Calu3 (cell line): ENCODE data around the gene RAB3IP. TPM values are rescaled to one million over a fixed set of nuclear protein-coding genes. Genes with fewer than 3 reads are reported as not detected.
"Not testable (repeated sequence)": the region's sequence is repeated elsewhere in the genome, so short reads cannot be mapped to it uniquely, and the experiment has no call there.

Experiments
- BruUV-seq: library from RNA; stranded (reverse); fragments of 400-500 nt; replicated peaks from 2 replicates; lab custom pipeline; 2021; lab: Mats Ljungman, UMichigan
- CTCF ChIA-PET: fragments of 300-600 bp; sonication (Branson Sonifier 250); formaldehyde crosslinking; loops from one replicate; lab custom pipeline; 2022; ENCODE audit warnings: antibody characterized with exemption; lab: Charles Lee
- DNase-seq: peaks from one replicate; pipeline ENCODE4 v3.0.0; 2022
- H3K27ac Mint-ChIP-seq: one replicate; pipeline ENCODE4 v1.8.0; 2022; ENCODE audit warnings: mixed read lengths; ENCODE audit not compliant: unreplicated experiment
- H3K27me3 Mint-ChIP-seq: one replicate; pipeline ENCODE4 v1.8.0; 2022; ENCODE audit warnings: mixed read lengths; ENCODE audit not compliant: unreplicated experiment
- H3K36me3 Mint-ChIP-seq: one replicate; pipeline ENCODE4 v1.8.0; 2022; ENCODE audit warnings: mild to moderate bottlenecking, moderate library complexity, mixed read lengths; ENCODE audit not compliant: insufficient read depth, unreplicated experiment
- H3K4me1 Mint-ChIP-seq: one replicate; pipeline ENCODE4 v1.8.0; 2022; ENCODE audit warnings: mild to moderate bottlenecking, low read depth, mixed read lengths; ENCODE audit not compliant: unreplicated experiment
- H3K4me3 Mint-ChIP-seq: one replicate; pipeline ENCODE4 v1.8.0; 2022; ENCODE audit warnings: mild to moderate bottlenecking, low read depth, moderate library complexity, mixed read lengths; ENCODE audit not compliant: unreplicated experiment
- H3K9me3 Mint-ChIP-seq: one replicate; pipeline ENCODE4 v1.8.0; 2022; ENCODE audit warnings: low read depth, mixed read lengths; ENCODE audit not compliant: unreplicated experiment
- intact Hi-C: fragments of 100-400 bp; cut with micrococcal nuclease; formaldehyde crosslinking; loops from one replicate; pipeline ENCODE4 v1.10.0; 2022; ENCODE audit not compliant: unreplicated experiment
- total RNA-seq: library from RNA; stranded (reverse); gene quantifications from 2 replicates; pipeline ENCODE4 v1.2.3, GENCODE V29; 2022
- TF ChIP-seq, protein P1 (sequence below): fragments of 200-600 bp; IDR thresholded peaks from one replicate; pipeline ENCODE4 v1.8.0; 2022; ENCODE audit warnings: antibody characterized with exemption; ENCODE audit not compliant: unreplicated experiment

Gene RAB3IP
- total RNA-seq, 1 experiment from 2014 or later, result 101 TPM

DNA sequence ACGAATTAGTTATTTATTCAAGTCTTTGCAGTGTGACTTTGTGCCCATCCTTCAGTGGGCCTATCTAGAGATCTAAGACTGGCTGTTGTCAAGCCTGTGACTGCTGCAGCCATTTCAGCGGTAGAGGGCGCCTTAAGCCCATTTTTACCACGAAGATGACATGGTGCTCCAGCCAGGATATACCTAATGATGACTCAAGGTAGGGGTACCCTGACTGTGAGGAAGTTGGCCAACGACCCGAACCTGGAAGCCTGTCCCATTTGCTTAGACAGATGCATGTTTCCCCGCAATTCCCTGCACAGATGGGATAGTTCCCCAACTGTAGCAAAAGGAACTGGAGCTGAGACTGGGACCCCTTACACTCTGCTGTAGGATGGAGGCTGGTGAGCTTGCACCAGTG, 41.3 kb downstream of the RAB3IP start:
- Mint-ChIP-seq H3K9me3 (no peaks in the 10 kb centered on the region), H3K4me1 (peaks cover 43% of the 10 kb centered on the region), H3K4me3 (no peak overlapping the region), H3K27ac (no peak overlapping the region), H3K36me3 (peaks cover 6% of the 10 kb centered on the region), H3K27me3 (no peaks in the 10 kb centered on the region)
- CTCF ChIA-PET, result interaction anchor here (0.6 to 1.3 kb wide), 4 partner anchors 20 to 657 kb away, joined by 3 to 4 read pairs (median 4); no protein-coding TSS in a partner anchor
- no TSS peak for BruUV-seq
- intact Hi-C loops, result loop anchor here (5.0 kb wide), 1 partner anchor 97 kb away; no protein-coding TSS in a partner anchor
- TF ChIP-seq, protein P1, sequence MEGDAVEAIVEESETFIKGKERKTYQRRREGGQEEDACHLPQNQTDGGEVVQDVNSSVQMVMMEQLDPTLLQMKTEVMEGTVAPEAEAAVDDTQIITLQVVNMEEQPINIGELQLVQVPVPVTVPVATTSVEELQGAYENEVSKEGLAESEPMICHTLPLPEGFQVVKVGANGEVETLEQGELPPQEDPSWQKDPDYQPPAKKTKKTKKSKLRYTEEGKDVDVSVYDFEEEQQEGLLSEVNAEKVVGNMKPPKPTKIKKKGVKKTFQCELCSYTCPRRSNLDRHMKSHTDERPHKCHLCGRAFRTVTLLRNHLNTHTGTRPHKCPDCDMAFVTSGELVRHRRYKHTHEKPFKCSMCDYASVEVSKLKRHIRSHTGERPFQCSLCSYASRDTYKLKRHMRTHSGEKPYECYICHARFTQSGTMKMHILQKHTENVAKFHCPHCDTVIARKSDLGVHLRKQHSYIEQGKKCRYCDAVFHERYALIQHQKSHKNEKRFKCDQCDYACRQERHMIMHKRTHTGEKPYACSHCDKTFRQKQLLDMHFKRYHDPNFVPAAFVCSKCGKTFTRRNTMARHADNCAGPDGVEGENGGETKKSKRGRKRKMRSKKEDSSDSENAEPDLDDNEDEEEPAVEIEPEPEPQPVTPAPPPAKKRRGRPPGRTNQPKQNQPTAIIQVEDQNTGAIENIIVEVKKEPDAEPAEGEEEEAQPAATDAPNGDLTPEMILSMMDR, result peak; percentile 74
- peak; percentile 74 for DNase-seq

DNA sequence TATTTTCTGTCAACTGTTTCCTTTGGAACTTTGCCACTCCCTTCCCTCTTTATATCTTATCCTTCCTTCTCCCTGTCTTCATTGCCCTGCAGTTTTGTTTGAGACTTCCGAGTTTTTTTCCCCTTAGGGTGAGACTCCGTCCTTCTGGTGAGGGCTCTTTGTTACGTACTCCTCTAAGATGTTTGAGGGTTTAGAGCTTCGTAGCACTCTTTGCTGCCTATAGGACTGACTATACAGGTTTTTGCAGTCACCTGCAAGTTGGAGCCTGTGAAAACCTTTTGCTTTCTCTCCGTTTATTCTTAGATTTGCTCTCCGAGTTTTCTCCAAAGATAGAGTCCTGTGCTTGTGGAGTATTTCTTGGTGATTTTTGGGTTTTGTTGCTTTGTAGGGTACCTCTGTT, 44.7 kb downstream of the RAB3IP start:
- H3K27ac Mint-ChIP-seq, result peak overlapping the region; percentile 10
- H3K4me3 Mint-ChIP-seq, result no peak overlapping the region
- no peak for DNase-seq
- H3K4me1 Mint-ChIP-seq, result peaks cover 43% of the 10 kb centered on the region
- CTCF ChIA-PET, result no interaction called here
- no TSS peak for BruUV-seq
- H3K27me3 Mint-ChIP-seq, result no peaks in the 10 kb centered on the region
- H3K9me3 Mint-ChIP-seq, result no peaks in the 10 kb centered on the region
- intact Hi-C loops, result loop anchor here (5.0 kb wide), 1 partner anchor 94 kb away; no protein-coding TSS in a partner anchor
- peaks cover 17% of the 10 kb centered on the region for H3K36me3 Mint-ChIP-seq
- TF ChIP-seq, protein P1, result no peak

DNA sequence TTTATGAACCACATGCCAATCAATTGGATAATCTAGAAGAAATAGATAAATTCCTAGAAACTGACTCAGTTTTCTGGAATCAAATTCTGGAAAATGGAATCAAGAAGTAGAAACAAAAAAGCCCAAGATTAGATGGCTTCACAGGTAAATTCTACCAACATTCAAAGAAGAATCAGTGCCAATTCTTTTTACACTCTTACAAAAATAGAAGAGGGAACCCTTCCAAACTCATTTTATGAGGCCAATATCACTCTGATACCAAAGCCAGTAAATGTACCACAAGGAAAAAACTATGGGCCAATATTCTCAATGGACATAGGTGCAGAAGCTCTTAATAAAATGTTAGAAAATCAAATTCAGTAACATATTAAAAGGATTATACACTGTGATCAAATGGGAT, 50.7 kb downstream of the RAB3IP start:
- TF ChIP-seq, protein P1, result no peak
- no peaks in the 10 kb centered on the region for H3K27me3 Mint-ChIP-seq
- no peak for DNase-seq
- no peak overlapping the region for H3K4me3 Mint-ChIP-seq
- no peaks in the 10 kb centered on the region for H3K4me1 Mint-ChIP-seq
- H3K36me3 Mint-ChIP-seq, result peaks cover 37% of the 10 kb centered on the region
- intact Hi-C loops, result no loop called here
- peaks cover 6% of the 10 kb centered on the region for H3K9me3 Mint-ChIP-seq
- H3K27ac Mint-ChIP-seq, result no peak overlapping the region
- no TSS peak for BruUV-seq
- CTCF ChIA-PET, result interaction anchor here (0.7 kb wide), 1 partner anchor 49 kb away, joined by 3 read pairs; no protein-coding TSS in a partner anchor

DNA sequence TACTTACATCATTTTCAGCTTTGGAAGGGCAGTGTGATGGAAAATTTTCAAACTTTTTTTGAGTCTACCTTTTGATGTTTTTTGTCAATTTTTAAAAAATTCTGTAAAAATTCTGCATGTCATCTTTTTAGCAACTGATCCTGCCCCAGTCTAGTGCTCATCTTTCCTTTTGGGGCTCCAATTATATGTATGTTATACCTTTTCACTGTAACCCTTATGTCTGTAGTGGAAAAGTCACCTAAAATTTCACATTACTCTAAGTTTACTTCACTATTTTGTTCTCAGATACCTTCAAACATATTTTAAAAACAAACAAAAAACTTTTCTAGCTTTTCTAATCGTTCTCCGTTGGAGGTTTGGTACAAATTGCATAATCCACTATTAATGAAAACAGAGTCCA, 53.9 kb downstream of the RAB3IP start:
- no peaks in the 10 kb centered on the region for H3K4me1 Mint-ChIP-seq
- CTCF ChIA-PET, result no interaction called here
- DNase-seq, result no peak
- H3K9me3 Mint-ChIP-seq, result peaks cover 6% of the 10 kb centered on the region
- no peak overlapping the region for H3K27ac Mint-ChIP-seq
- TF ChIP-seq, protein P1, result no peak
- H3K27me3 Mint-ChIP-seq, result no peaks in the 10 kb centered on the region
- BruUV-seq, result no TSS peak
- intact Hi-C loops, result no loop called here
- no peak overlapping the region for H3K4me3 Mint-ChIP-seq
- H3K36me3 Mint-ChIP-seq, result peaks cover 40% of the 10 kb centered on the region

DNA sequence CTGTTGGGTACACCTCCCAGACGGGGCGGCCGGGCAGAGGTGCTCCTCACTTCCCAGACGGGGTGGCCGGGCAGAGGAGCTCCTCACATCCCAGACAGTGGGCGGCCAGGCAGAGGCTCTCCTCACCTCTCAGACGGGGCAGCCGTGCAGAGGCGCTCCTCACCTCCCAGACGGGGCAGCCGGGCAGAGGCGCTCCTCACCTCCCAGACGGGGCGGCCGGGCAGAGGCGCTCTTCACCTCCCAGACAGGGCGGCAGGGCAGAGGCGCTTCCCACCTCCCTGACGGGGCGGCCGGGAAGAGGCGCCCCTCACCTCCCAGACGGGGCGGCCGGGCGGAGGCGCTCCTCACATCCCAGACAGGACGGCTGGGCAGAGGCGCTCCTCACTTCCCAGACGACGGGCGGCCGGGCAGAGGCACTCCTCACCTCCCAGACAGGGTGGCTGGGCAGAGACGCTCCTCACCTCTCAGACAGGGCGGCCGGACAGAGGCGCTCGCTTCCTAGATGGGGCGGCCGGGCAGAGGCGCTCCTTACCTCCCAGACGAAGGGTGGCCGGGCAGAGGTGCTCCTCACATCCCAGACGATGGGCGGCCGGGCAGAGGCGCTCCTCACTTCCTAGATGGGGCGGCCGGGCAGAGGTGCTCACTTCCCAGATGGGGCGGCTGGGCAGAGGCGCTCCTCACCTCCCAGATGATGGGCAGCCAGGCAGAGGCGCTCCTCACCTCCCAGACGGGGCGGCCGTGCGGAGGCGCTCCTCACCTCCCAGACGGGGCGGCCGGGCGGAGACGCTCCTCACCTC, 68.6 kb downstream of the RAB3IP start:
- H3K27ac Mint-ChIP-seq, BruUV-seq, DNase-seq, H3K27me3 Mint-ChIP-seq, H3K4me3 Mint-ChIP-seq, intact Hi-C loops, CTCF ChIA-PET, H3K4me1 Mint-ChIP-seq: not testable (repeated sequence)
- Mint-ChIP-seq H3K36me3 (peaks cover 30% of the 10 kb centered on the region), H3K9me3 (peaks cover 14% of the 10 kb centered on the region)
